ENCODE results near the gene TGFA.
"Not testable (repeated sequence)": the region's sequence is repeated elsewhere in the genome, so short reads cannot be mapped to it uniquely, and the experiment has no call there.

TGFA gene

DNA sequence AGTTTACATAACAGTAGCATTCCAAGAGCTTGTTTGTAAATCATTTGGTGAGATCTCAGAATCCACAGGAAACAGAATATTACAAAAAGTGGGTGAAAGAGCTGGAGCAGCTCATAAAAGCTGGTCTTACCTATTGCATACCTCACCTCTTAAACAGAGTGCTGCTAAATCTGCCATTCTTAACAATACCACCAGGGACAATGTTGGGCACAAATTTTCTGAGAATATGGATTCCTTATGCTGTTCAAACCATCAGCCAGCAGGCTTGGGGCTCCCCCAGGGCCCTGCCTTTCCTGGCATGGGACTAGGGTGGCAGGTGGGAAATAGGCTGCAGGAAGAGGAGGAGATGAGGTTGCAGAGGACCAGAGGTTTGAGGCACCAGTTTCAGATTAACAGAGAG, 55.6 kb downstream of the TGFA start:
- DNase-seq (ENCODE audit: low read depth in 2 of 2) = no peak

DNA sequence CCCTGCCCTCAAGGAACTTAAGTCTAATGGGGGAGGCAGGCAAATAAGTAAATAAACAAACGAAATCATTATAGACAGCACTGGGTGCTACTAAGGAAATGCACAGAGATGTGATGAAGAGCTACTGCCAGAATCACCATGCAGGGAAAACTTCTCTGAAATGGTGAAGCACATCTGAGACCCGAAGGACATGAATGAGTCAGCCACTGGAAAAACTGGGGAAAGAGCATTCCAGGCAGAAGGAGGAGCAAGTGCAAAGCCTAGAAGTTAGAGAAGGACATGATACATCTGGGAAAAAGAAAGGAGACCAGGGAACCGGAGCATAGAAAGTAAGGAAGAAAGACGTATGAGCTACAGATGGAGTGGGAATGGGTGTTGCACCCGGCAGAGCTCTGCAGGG, 56.8 kb downstream of the TGFA start:
- DNase-seq (ENCODE audit: low read depth in 2 of 2) = no peak

DNA sequence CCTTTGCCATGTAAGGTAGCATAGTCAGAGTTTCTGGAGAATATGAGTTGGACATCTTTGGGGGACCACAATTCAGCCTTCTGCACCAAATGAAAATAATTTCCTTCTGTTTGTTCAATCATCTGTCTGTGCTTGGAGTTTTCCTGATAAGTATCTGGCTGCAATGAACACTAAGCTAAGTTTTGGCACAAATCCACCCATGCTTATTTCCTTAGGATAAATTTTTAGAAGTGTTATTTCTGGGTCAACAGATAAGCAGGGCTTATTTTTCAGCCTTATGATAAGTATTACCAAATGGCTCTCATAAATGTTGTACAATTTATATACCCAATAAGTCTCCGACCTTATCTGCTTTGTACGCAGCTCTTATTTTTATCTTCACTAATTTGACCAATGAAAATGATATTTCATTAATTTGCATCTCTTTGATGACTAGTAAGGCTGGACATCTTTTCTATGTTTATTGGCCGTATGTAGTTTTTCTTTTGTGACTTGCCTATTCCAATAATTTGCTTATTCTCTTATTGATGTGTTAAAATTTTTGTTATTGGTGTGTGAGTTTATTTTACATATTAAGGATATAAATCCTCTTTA, 59.2 kb downstream of the TGFA start:
- DNase-seq (ENCODE audit: low read depth in 2 of 2) = no peak

DNA sequence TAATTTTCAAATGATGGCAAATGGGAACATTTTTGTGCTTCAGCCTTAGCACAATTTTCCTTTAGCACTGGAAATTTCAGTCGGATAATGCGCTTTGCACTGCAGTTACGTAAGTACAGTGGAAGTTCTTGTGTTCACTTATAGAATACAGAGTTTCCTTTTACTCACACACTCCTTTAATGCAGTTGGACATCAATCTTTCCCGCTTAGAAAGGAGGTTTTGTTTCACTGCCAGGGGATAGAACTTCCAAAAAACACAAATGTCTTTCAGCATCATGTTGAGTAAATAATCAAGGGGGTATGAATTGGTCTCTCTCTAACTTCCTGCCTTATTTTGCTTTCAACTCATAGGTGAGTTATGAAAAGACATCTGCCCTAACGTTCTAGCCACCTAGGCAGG, 63.2 kb downstream of the TGFA start:
- DNase-seq (ENCODE audit: low read depth in 2 of 2) = no peak

DNA sequence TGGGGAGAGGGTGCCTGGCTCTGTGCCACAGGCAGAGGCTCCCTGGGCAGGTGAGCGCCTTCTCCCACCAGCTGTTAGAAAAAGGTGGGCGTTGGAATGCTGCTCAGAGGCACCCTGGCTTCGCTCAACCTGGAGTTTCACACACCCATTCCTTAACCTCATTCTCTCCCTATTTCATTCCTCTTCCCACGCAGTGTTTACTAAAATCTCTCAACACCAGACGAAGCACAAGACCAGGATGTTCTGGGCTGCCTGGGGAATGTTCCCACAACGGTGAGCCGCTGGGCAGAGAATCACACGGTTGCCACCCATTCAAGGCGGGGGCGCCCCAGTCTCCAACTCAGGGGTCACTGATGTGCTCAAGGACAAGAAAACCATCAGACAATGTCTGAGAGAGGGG, 64.5 kb downstream of the TGFA start:
- DNase-seq (ENCODE audit: low read depth in 2 of 2) = no peak

DNA sequence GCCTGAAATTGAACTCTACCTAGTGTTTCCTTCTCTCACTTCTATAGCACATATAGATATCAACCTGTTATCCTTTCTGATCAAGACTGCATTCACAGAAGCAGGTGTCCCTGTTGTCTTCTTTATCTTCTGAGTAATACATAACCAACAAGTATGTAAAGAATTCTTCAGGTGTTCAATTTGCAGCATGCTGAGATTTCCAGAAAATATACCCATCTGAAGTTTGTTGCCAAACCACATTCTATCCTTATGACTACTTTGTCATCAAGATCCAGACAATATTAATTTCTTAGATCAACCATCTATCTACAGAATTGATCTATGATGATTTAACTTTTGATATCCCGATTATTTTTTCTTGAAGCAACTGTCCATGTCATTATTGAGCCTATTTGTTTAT, 69.5 kb downstream of the TGFA start:
- no peak for DNase-seq (ENCODE audit: low read depth in 2 of 2)

DNA sequence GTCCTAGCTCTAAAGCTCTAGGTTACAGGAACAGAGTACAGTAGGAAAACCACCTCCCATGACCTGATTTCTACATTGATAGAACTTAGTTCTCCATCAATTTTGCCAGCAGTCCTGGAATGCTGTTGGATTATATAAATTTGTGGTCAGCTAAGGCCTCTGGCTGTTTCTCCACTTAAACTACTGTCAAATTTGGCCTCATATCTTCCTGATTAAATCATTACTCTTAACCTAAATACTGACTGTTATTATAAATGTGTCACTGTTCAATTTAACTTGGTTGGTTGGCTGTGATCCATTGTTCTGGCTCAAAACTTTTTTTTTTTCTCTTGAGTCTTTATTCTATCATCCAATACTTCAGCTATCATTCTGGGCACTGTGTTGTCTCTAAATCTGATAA, 71.2 kb downstream of the TGFA start:
- no peak for DNase-seq (ENCODE audit: low read depth in 2 of 2)

DNA sequence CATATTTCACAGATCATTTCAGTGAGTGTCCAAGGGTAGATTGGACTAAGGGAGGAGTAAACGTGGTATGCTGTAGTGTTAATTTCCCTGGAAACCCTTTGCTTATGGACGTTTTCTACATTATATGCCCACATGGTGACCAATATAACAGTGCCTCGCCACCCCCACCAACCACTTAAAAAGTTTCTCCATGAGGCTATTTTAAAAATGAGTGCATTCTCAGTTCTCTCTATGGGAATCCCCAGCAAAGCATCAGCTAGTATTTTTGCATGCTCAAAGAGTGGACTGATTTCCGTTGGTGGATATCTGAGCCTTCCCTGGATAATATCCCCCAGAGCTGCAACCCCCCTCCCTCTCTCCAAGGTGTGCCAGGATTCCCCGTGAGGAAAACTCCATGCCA, 73.2 kb downstream of the TGFA start:
- no peak for DNase-seq (ENCODE audit: low read depth in 2 of 2)

DNA sequence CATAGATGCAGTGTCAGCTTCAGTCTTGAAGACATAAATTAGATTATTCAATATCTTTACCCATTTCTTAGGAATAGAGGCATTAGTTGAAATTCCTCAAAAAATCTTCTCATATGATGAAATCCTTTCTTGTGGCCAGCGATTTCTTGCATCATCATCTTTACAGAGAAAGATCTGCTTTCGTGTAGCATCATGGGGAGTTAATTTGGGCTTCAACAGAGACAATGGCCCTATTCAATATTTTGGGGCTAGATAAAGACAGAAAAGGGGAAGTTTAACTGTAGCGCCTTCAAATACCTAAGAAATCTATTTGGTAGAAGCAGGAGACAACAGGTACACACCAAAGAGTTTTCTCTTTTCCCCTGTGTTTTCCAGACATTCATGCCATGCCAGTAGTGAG, 73.8 kb downstream of the TGFA start:
- no peak for DNase-seq (ENCODE audit: low read depth in 2 of 2)

DNA sequence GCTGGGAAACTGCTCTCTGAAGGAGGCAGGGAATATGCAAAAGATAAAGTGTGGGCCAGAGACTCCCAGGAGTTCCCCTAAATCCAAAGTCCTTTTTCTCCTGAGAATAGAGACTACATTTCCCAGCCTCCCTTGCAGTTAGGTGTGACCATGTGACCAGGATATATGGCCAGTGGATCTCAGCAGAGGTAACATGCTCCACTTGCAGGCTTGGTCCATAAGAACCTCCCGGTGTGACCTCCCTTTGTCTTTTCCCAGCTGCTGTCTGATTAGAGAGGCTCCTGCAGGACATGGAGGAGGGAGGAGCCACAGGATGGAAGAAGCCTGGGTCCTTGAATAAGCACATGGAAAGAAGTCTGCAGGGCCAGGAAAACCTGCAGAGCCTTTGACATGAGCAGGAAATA, 76.2 kb downstream of the TGFA start:
- DNase-seq (ENCODE audit: low read depth in 2 of 2) = no peak

DNA sequence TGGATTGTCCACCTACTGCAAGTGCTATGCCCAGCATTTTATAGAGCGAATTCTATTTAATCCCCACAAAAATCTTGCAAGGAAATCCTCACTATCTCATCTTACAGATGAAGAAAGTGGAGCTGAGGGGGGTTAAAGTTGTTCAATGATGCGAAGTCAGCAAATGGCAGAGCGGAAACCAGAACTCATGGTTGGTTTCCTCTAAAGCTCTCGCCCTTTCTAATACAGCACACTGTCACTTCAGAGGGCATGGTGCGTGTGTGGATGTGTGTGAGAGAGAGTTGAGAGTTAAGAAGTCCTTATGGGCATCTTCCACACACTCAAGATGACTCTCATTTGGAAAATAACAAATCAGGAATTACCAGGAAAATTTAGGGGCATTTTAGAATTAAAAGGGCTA, 78.4 kb downstream of the TGFA start:
- no peak for DNase-seq (ENCODE audit: low read depth in 2 of 2)

DNA sequence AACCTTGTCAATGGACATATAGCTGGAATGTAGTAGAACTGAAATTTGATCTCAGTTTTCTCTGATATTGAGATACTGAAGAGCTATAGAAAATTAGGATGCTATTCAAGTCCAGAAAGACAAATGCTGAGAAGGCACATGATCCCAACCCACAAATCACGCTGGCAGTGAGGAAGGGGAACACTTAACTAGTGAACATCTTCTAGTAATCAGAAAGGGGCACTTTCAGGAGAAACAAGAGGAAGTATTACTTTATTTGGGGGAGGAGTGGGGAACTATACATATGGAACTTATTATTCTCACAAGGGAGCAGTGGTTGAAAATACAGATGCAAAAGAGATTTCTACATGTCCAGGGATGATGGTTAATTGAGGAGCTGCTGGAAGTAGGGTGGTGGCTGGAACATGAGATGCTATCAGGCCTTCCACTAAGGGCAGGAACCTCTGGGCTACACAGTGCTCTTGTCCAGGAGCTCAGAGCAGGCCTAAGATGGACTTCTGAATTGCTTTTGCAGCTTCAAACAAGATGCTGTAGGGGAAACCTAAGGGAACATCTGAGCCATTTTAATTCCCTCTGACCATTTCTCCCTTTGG, 79.3 kb downstream of the TGFA start:
- DNase-seq (ENCODE audit: low read depth in 2 of 2) = no peak

DNA sequence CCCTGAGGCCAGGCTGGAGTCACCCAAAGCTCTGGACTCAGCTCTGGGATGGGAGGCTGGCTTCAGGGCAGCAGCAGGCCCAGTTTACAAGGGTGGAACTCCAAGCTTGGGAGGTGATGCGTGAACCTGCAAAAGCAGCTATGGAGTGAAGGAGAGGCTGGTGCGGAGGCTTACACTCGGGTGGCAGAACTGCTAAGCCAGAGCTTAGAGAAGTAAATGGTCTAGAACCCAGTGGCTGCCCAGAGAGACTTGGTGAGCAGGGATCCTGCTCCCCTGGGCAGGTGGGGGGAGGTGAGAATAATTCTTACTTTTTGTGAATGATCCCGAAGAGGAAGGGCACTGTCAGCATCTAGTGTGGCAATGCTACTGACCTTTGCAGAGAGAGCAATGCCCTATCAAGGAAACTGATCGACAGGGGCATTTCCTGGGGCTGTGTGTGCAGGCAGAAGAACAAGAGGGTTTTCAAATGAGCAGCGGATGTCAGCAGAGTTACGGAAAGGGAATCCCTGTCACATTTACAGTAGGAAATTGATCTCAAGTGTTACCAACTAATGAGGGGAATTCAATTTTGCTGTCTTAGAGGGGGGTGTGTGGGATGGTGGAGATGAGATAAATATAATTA, 80.4 kb downstream of the TGFA start:
- no peak for DNase-seq (ENCODE audit: low read depth in 2 of 2)

DNA sequence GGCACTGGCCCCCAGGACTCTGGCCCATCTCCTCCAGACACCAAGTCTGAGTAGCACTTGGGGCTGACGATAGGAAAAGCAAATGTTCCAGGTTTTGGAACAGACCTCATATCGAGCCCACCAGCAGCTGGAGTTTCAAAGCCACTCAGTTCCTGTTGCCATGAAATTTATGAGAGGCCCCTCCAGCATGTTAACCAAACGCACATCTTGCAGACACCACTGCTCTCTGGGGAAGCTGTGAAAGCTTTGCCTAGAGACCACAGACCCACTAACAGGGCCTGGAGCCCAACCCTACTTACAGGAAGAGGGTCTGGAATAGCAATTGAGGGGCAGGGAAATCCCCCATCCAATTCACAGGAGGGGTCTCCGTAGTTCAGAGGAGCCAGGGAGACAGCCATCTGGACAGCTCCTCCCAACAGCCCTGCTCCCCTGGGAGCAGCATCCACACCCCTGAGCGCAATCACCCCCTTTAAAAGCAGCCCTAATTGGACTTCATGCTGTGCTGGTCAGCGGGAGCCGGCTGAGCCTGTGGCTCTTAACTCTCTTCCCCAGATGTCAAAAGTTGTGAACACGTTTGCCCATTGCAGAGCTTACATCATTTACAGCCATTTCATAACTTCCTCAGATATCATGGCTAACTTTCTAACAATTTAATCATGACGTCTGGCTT, 81.3 kb downstream of the TGFA start:
- DNase-seq (ENCODE audit: low read depth in 2 of 2) = no peak

DNA sequence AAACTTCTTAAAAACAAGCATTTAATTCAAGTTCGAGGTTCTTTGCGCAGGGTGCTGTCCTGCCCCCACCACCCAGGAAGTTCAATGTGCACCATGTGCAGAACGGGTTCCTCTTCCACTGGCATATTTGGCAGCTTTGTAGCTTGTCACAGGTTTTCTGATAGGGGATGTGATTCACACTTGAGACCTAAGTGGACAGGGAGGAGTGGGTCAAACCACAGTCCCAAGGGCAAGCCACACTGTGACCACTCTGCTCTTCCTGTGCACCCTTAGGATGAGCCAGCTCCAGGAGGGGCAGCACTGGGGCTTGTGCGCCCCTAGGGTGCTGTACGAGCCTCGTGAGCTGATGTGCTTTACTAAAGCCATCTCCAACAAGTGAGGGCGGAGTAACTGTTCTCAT, 82.5 kb downstream of the TGFA start:
- no peak for DNase-seq (ENCODE audit: low read depth in 2 of 2)

DNA sequence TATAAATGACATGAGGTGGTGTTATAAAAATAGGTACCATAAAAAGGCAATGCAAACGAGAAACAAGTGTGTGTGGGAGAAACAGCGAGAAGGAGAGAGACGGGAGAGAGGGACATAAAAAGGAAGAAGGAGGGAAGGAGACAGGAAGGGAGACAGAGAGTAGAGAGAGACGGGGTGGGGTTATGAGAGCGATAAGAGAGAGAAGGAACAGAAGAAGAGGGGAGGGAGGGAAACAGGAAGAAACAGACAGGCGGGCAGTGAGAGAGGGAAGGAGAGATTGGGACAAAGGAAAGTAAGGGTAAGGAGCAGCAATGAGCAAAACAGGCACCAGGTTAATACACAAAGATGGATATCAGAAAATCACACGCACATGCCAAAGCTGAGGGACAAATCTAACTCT, 83.7 kb downstream of the TGFA start:
- DNase-seq (ENCODE audit: low read depth in 2 of 2) = no peak

DNA sequence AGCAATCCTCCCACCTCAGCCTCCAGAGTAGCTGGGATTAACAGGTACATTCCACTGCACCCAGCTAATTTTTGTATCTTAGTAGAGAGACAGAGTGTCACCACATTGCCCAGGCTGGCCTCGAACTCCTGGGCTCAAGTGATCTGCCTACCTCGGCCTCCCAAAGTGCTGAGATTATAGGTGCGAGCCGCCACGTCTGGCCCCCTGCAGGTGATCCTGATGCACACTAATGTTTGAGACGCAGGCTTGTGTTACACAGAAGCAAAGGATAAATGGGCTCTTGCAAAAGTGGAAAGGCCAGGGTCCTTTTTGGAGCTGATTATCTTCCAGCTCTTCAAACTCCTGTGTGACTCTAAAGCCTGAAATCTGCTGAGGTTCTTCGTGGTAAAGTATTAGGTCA, 84.2 kb downstream of the TGFA start:
- no peak for DNase-seq (ENCODE audit: low read depth in 2 of 2)

DNA sequence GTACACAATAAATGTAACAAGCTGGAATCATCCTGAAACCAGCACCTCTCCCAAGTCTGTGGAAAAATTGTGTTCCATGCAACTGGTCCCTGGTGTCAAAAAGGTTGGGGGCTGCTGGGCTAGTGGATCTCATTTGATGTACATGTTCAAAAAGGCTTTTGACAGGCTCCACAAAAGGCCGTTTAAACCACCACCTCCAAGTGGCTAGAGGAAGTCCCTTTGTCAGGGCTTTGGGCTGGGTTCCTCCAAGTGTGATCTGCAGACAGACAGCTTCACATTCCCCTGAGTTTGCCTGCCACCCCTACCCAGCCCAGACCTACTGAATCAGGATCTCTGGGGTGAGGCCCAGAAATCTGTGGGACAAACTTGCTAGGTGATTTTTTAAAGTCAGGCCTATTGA, 84.7 kb downstream of the TGFA start:
- no peak for DNase-seq (ENCODE audit: low read depth in 2 of 2)

DNA sequence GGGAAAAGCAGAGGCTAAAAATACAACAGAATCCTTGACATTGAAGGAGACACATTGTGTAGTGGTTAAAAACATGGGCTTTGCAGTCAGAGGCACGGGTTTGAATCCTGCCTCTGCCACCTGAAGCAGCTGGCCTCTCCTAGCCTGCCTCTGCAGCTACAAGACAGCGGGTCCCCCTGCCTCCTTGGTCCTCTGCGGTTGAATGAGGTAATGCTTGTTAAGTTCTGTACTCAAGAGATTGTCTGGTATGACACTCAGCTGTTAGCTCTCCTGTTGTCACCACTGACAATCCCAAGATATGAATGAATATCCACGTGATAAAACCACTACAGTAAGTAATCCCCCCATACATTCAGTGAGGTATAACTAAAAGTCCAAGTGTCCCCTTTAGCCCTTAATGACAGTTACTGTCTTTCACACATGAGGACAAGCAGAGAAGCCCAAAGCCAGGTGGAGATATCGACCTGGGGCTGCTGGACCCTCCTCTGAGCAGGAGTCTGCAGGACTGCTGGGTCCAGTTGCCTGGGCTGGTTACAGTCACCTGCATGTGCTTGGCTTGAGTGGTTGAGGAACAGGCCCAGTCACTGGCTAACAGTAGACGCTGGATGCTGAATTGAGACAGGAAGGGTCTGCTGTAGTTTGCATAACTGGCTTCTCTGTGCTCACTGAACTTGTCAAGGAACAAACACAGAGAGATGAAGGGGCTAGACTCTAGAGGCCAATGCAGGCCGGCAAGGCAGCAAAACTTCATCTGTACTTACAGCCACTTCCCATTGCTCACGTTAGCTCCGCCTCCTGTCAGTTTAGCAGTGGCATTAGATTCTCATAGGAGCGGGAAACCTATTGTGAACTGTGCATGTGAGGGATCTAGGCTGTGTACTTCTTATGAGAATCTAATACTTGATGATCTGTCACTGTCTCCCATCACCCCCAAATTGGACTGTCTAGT, 85.5 kb downstream of the TGFA start:
- no peak for DNase-seq (ENCODE audit: low read depth in 2 of 2)

DNA sequence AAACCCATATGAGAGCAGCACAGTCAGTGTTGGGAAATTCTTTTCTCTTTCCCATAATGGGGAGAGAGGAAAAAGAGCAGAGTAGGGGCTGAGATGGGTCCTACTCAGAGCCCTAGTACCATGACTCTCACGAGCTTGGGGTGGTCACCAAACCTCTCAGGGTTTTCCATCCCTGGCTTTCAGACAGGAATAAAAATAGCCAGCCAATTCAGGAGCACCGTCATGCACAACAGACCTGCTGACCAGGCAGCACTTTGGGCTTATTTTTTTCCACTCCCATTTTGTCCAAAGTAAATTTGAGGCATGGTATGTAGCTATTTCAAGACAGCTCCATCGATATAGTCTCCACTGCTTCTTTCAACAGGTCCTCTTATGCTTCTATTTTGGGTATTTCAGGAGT, 86.4 kb downstream of the TGFA start:
- DNase-seq (ENCODE audit: low read depth in 2 of 2) = no peak

DNA sequence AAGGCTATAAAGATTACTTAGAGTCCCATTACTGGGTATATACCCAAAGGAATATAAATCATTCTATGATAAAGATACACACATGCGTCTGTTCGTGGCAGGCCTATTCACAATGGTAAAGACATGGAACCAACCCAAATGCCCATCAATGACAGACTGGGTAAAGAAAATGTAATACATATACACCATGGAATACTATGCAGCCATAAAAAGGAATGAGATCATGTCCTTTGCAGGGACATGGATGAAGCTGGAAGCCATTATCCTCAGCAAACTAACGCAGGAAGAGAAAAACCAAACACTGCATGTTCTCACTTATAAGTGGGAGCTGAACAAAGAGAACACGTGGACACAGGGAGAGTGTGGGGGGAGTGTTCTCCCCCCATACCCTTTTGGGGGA, 87.0 kb downstream of the TGFA start:
- DNase-seq (ENCODE audit: low read depth in 2 of 2) = not testable (repeated sequence)

DNA sequence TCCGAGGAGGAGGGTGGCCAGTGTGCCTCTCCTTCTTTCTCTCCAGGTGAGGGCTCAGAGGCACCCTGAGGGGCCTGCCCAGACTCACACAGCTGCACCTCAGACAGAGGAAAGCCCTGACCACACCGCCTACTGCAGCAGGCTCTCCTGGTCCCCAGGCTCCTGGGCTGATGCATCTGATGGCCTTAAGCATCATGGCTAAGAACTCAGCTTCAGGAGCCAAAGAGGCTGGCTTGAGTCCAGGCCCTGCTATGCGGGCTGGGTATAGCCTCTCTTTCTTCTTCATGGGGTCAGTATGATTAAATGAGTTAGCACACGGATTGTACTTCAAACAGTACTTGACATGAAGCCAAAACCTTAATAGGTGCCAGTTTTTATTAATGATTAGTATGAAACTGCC, 89.6 kb downstream of the TGFA start:
- no peak for DNase-seq (ENCODE audit: low read depth in 2 of 2)
